Type B pancreatic cell (in vitro differentiated cells): Measurements from ENCODE around the gene PLCD3. TPM values are rescaled to one million over a fixed set of nuclear protein-coding genes. Genes with fewer than 3 reads are reported as not detected.

Source experiments
- DNase-seq: peaks from one replicate; pipeline ENCODE4 v3.0.0; 2021; ENCODE audit warnings: mixed read lengths; ENCODE audit not compliant: unreplicated experiment; ENCODE audit errors: extremely low spot score
- H3K27ac Mint-ChIP-seq: 2 replicates; pipeline ENCODE4 v1.8.0; 2021; ENCODE audit warnings: mild to moderate bottlenecking, mixed read lengths
- H3K27me3 Mint-ChIP-seq: 2 replicates; pipeline ENCODE4 v1.8.0; 2021; ENCODE audit warnings: mixed read lengths
- H3K36me3 Mint-ChIP-seq: 2 replicates; pipeline ENCODE4 v1.8.0; 2021; ENCODE audit warnings: mixed read lengths
- H3K4me1 Mint-ChIP-seq: one replicate; pipeline ENCODE4 v1.8.0; 2021; ENCODE audit warnings: mixed read lengths; ENCODE audit not compliant: unreplicated experiment
- H3K4me3 Mint-ChIP-seq: 2 replicates; pipeline ENCODE4 v1.8.0; 2021; ENCODE audit warnings: mild to moderate bottlenecking, mixed read lengths
- H3K9me3 Mint-ChIP-seq: 2 replicates; pipeline ENCODE4 v1.8.0; 2021; ENCODE audit warnings: mixed read lengths
- CTCF ChIP-seq: fragments of 200-600 bp; sonication (generic); conservative IDR thresholded peaks from 2 replicates; pipeline ENCODE4 v1.5.0; 2021; ENCODE audit warnings: antibody characterized with exemption, mild to moderate bottlenecking
- total RNA-seq: library from RNA; stranded (reverse); gene quantifications from 2 replicates; pipeline ENCODE4 v1.2.1, GENCODE V29; 2021; ENCODE audit warnings: low replicate concordance

PLCD3 gene
- total RNA-seq, 1 donor from 2014 or later: 45.8 TPM

- H3K4me3 Mint-ChIP-seq: no peak overlapping the region
- no peak for DNase-seq
- no peak overlapping the region for H3K27ac Mint-ChIP-seq
- TF ChIP-seq CTCF: no peak
- H3K4me1 Mint-ChIP-seq: peaks cover 19% of the 10 kb centered on the region
- no peaks in the 10 kb centered on the region for H3K27me3 Mint-ChIP-seq
- H3K36me3 Mint-ChIP-seq: peaks cover 21% of the 10 kb centered on the region
- no peaks in the 10 kb centered on the region for H3K9me3 Mint-ChIP-seq
These were observed 28.3 kb downstream of the PLCD3 start for GRCh38 chr17:45104029-45104428.

- peaks cover 25% of the 10 kb centered on the region for H3K36me3 Mint-ChIP-seq
- peak overlapping the region; percentile 50 for H3K27ac Mint-ChIP-seq
- TF ChIP-seq CTCF: no peak
- H3K9me3 Mint-ChIP-seq: no peaks in the 10 kb centered on the region
- H3K27me3 Mint-ChIP-seq: no peaks in the 10 kb centered on the region
- H3K4me1 Mint-ChIP-seq: peaks cover 20% of the 10 kb centered on the region
- DNase-seq: no peak
- no peak overlapping the region for H3K4me3 Mint-ChIP-seq
These were observed 29.0 kb downstream of the PLCD3 start for GRCh38 chr17:45103269-45103795.

GRCh38 chr17:45102856-45103255, 29.5 kb downstream of the PLCD3 start:
- H3K27ac Mint-ChIP-seq: peak overlapping the region; percentile 88
- no peak for TF ChIP-seq CTCF
- no peaks in the 10 kb centered on the region for H3K27me3 Mint-ChIP-seq
- peak overlapping the region; percentile 56 for H3K4me3 Mint-ChIP-seq
- peaks cover 17% of the 10 kb centered on the region for H3K4me1 Mint-ChIP-seq
- no peaks in the 10 kb centered on the region for H3K9me3 Mint-ChIP-seq
- DNase-seq: no peak
- H3K36me3 Mint-ChIP-seq: peaks cover 25% of the 10 kb centered on the region

GRCh38 chr17:45101883-45102811, 30.2 kb downstream of the PLCD3 start:
- H3K9me3 Mint-ChIP-seq: no peaks in the 10 kb centered on the region
- no peaks in the 10 kb centered on the region for H3K27me3 Mint-ChIP-seq
- peak overlapping the region; percentile 88 for H3K27ac Mint-ChIP-seq
- peaks cover 17% of the 10 kb centered on the region for H3K4me1 Mint-ChIP-seq
- no peak for TF ChIP-seq CTCF
- H3K4me3 Mint-ChIP-seq: peak overlapping the region; percentile 72
- peaks cover 25% of the 10 kb centered on the region for H3K36me3 Mint-ChIP-seq
- DNase-seq: no peak

- Mint-ChIP-seq H3K9me3 (no peaks in the 10 kb centered on the region), H3K36me3 (peaks cover 26% of the 10 kb centered on the region), H3K27me3 (no peaks in the 10 kb centered on the region), H3K4me3 (peak overlapping the region; percentile 72), H3K4me1 (peaks cover 17% of the 10 kb centered on the region), H3K27ac (peak overlapping the region; percentile 88)
- no peak for TF ChIP-seq CTCF
- DNase-seq: no peak
These were observed 30.8 kb downstream of the PLCD3 start for GRCh38 chr17:45101546-45101882.
